HepG2 (cell line): Measurements from ENCODE around the gene CNTN5. TPM values are rescaled to one million over a fixed set of nuclear protein-coding genes. Genes with fewer than 3 reads are reported as not detected.

Experiments
- ATAC-seq: fragments of 200-7000 bp; cut with Tn5 transposase; 3 replicates; pipeline ENCODE4 v1.9.1; 2020; ENCODE audit warnings: mild to moderate bottlenecking, moderate library complexity
- BruUV-seq: library from RNA; stranded (reverse); fragments of 400-500 nt; replicated peaks from 2 replicates; lab custom pipeline; 2021; lab: Mats Ljungman, UMichigan
- CTCF ChIA-PET: fragments of 300-600 bp; formaldehyde crosslinking; extraction: SDS; loops from one replicate; lab custom pipeline; 2021; ENCODE audit warnings: low total read pairs, inconsistent platforms, low intra/inter-chr PET ratio; lab: Yijun Ruan, JAX
- POLR2A ChIA-PET: fragments of 350-600 bp; sonication (Branson Sonifier 250); formaldehyde crosslinking; loops from one replicate; lab custom pipeline; 2020; ENCODE audit warnings: antibody characterized with exemption, inconsistent platforms; lab: Yijun Ruan, JAX
- DNase-seq: peaks from one replicate; pipeline ENCODE4 v3.0.0-alpha.2; 2015; ENCODE audit warnings: low spot score
- FAIRE-seq: peaks from 3 replicates; lab custom pipeline; 2011; peaks lifted over from hg19 to GRCh38; lab: Jason Lieb, UNC
- H2AFZ ChIP-seq: one replicate; pipeline ENCODE4 v1.6.1; 2011; ENCODE audit warnings: low read length, inconsistent platforms
- H3K27ac ChIP-seq: fragments of 300-600 bp; 3 replicates; pipeline ENCODE4 v1.8.0; 2011; ENCODE audit warnings: mixed run types, mild to moderate bottlenecking, mixed read lengths, low read length, inconsistent platforms; ENCODE audit not compliant: insufficient read depth; ENCODE audit errors: extremely low read length
- H3K27me3 ChIP-seq, 2 experiments: fragments of 200-600 bp in 1 of 2; 2 replicates in 1 of 2; 3 replicates in 1 of 2; pipeline versions ENCODE4 v1.6.0 to v1.8.0; 2011; ENCODE audit warnings: low read length in 2 of 2, mild to moderate bottlenecking in 2 of 2, moderate library complexity in 2 of 2, inconsistent platforms in 1 of 2; ENCODE audit not compliant: insufficient read depth in 2 of 2, control insufficient read depth in 1 of 2
- H3K36me3 ChIP-seq, 2 experiments: fragments of 200-600 bp in 1 of 2; replicated peaks in 1 of 2; 2 replicates in 1 of 2; 3 replicates in 1 of 2; pipeline versions ENCODE4 v1.5.1 to v1.8.0; 2011; ENCODE audit warnings: low read length in 2 of 2, inconsistent platforms in 1 of 2; ENCODE audit not compliant: insufficient read depth in 2 of 2, control insufficient read depth in 1 of 2
- H3K4me1 ChIP-seq: 2 replicates; pipeline ENCODE4 v1.5.1; 2012; ENCODE audit warnings: low read length, inconsistent platforms; ENCODE audit not compliant: insufficient read depth
- H3K4me2 ChIP-seq: 2 replicates; pipeline ENCODE4 v1.6.0; 2011; ENCODE audit warnings: low read depth, low read length, inconsistent platforms
- H3K4me3 ChIP-seq, 3 experiments: fragments of 200-600 bp in 1 of 3; sonication (generic), shearing (Covaris generic) in 1 of 3; replicated peaks in 1 of 3; 2 replicates each; pipeline ENCODE4 v1.5.1; 2011 to 2016; ENCODE audit warnings: low read length in 3 of 3, inconsistent platforms in 2 of 3, low read depth in 2 of 3, mild to moderate bottlenecking in 2 of 3, control low read depth in 1 of 3, mixed read lengths in 1 of 3; ENCODE audit not compliant: insufficient read depth in 1 of 3
- H3K79me2 ChIP-seq: one replicate; pipeline ENCODE4 v1.6.1; 2011; ENCODE audit warnings: low read length, inconsistent platforms; ENCODE audit not compliant: insufficient read depth
- H3K9ac ChIP-seq: 2 replicates; pipeline ENCODE4 v1.6.0; 2011; ENCODE audit warnings: mild to moderate bottlenecking, low read depth, low read length, inconsistent platforms; ENCODE audit not compliant: insufficient read depth
- H3K9me3 ChIP-seq: 2 replicates; pipeline ENCODE4 v1.5.1; 2012; ENCODE audit warnings: mild to moderate bottlenecking, low read length
- H4K20me1 ChIP-seq: 2 replicates; pipeline ENCODE4 v1.6.0; 2011; ENCODE audit warnings: inconsistent platforms, mild to moderate bottlenecking, low read length, moderate library complexity; ENCODE audit not compliant: insufficient read depth
- AHR ChIP-seq: IDR thresholded peaks from 2 replicates; pipeline ENCODE4 v1.6.1; 2018; ENCODE audit warnings: missing genetic modification reagents, missing compliant biosample characterization
- HNRNPUL1 ChIP-seq: fragments of 200-400 bp; formaldehyde crosslinking; IDR thresholded peaks from 2 replicates; pipeline ENCODE4 v1.6.1; 2017; ENCODE audit warnings: low read depth, mild to moderate bottlenecking, low read length, moderate library complexity
- JDP2 ChIP-seq: sonication (generic); formaldehyde crosslinking; IDR thresholded peaks from 2 replicates; pipeline ENCODE4 v1.8.1; 2022; ENCODE audit warnings: missing genetic modification reagents, borderline replicate concordance
- LBX2 ChIP-seq: sonication (generic); formaldehyde crosslinking; IDR thresholded peaks from 2 replicates; pipeline ENCODE4 v1.5.0; 2020; ENCODE audit warnings: missing genetic modification reagents, mild to moderate bottlenecking, borderline replicate concordance
- MIER3 ChIP-seq: IDR thresholded peaks from 2 replicates; pipeline ENCODE4 v1.6.1; 2016; ENCODE audit warnings: missing compliant biosample characterization, borderline replicate concordance
- PRDM10 ChIP-seq: sonication (generic); formaldehyde crosslinking; IDR thresholded peaks from 2 replicates; pipeline ENCODE4 v1.4.0; 2020; ENCODE audit warnings: low read depth, missing genetic modification reagents
- TP53 ChIP-seq: sonication (generic); formaldehyde crosslinking; conservative IDR thresholded peaks from 2 replicates; pipeline ENCODE4 v1.4.0; 2020; ENCODE audit warnings: missing genetic modification reagents
- ZNF451 ChIP-seq: sonication (generic); formaldehyde crosslinking; IDR thresholded peaks from 2 replicates; pipeline ENCODE4 v1.5.0; 2020; ENCODE audit warnings: mild to moderate bottlenecking, missing genetic modification reagents
- ZNF616 ChIP-seq: sonication (generic); formaldehyde crosslinking; IDR thresholded peaks from 2 replicates; pipeline ENCODE4 v1.5.0; 2020; ENCODE audit warnings: low read depth, mild to moderate bottlenecking, missing genetic modification reagents
- WGBS: methylation state at CpG from one replicate; pipeline ENCODE4 v1.1.6; 2017; ENCODE audit warnings: low lambda C conversion rate; 5-methylcytosine and 5-hydroxymethylcytosine counted together
- in situ Hi-C: cut with HindIII; loops from 2 replicates; pipeline ENCODE4 v1.10.0; 2017; ENCODE audit warnings: low pct_unique_long_range_greater_than_20kb; ENCODE audit not compliant: extremely low pct_ligation_motif_present
- intact Hi-C: fragments of 100-400 bp; cut with micrococcal nuclease; formaldehyde crosslinking; loops from one replicate; pipeline ENCODE4 v1.10.0; 2022; ENCODE audit not compliant: unreplicated experiment
- polyA plus RNA-seq, 8 experiments: library from polyadenylated mRNA; depleted of rRNA in 3 of 8; stranded (reverse) in 7 of 8; unstranded in 1 of 8; fragments of >200 nt; fragmentation: Illumina TruSeq in 4 of 8; extraction: Trizol in 4 of 8; gene quantifications; 2 replicates each; pipeline versions ENCODE4 v1.2.1 to v1.2.3, GENCODE V29; 2011 to 2016; ENCODE audit warnings: low read depth in 4 of 8, missing spikeins in 1 of 8, mixed read lengths in 1 of 8; ENCODE audit not compliant: insufficient read depth in 1 of 8
- total RNA-seq, 5 experiments: library from RNA; depleted of rRNA; stranded (reverse); fragments of >200 nt; fragmentation: Illumina TruSeq; extraction: Trizol; gene quantifications; 2 replicates each; pipeline ENCODE4 v1.2.3, GENCODE V29; 2016; ENCODE audit warnings: low read depth in 1 of 5
- TF ChIP-seq, protein P1 (sequence below): sonication (generic); formaldehyde crosslinking; IDR thresholded peaks from 2 replicates; pipeline ENCODE4 v1.4.0; 2020; ENCODE audit warnings: missing genetic modification reagents
- TF ChIP-seq, protein P2 (sequence below): sonication (generic); formaldehyde crosslinking; IDR thresholded peaks from 2 replicates; pipeline ENCODE4 v1.5.1; 2020; ENCODE audit warnings: mild to moderate bottlenecking, moderate library complexity, missing genetic modification reagents
- TF ChIP-seq, protein P3 (sequence below): sonication (generic); formaldehyde crosslinking; IDR thresholded peaks from 2 replicates; pipeline ENCODE4 v1.4.0; 2020; ENCODE audit warnings: mild to moderate bottlenecking, low read depth, missing genetic modification reagents
- TF ChIP-seq, protein P4 (sequence below): sonication (generic); formaldehyde crosslinking; IDR thresholded peaks from 2 replicates; pipeline ENCODE4 v1.4.0; 2020; ENCODE audit warnings: missing genetic modification reagents, borderline replicate concordance

Gene CNTN5
- total and polyA plus RNA-seq, 2 of the 13 experiments (the other 11 are each of a cell fraction or from before 2014, with no cell fraction given): not detected

GRCh38 chr11:100338144-100338840 lies 1317.5 kb downstream of the CNTN5 start:
- intact Hi-C loops: no loop called here
- in situ Hi-C loops: no loop called here
- DNase-seq: no peak
- no TSS peak for BruUV-seq
- no peaks in the 10 kb centered on the region; a peak in 1 of 5 replicates for H3K27me3 ChIP-seq
- no peaks in the 10 kb centered on the region for H3K36me3 ChIP-seq
- H2AFZ ChIP-seq: no peak overlapping the region
- ChIA-PET POLR2A (no interaction called here), CTCF (no interaction called here)
- no peaks in the 10 kb centered on the region for H3K79me2 ChIP-seq
- no peak overlapping the region for H3K4me2 ChIP-seq
- no peak overlapping the region for H3K27ac ChIP-seq
- H4K20me1 ChIP-seq: no peaks in the 10 kb centered on the region
- no peaks in the 10 kb centered on the region for H3K9me3 ChIP-seq
- H3K4me3 ChIP-seq: no peak overlapping the region
- H3K9ac ChIP-seq: no peak overlapping the region
- no peak for FAIRE-seq
- ATAC-seq: no peak
- no peaks in the 10 kb centered on the region for H3K4me1 ChIP-seq
- WGBS: 20% methylated on average over 6 of the region's 6 CpGs
- TF ChIP-seq PRDM10 (CRISPR knock-in tag): no peak
- TF ChIP-seq, protein P1, sequence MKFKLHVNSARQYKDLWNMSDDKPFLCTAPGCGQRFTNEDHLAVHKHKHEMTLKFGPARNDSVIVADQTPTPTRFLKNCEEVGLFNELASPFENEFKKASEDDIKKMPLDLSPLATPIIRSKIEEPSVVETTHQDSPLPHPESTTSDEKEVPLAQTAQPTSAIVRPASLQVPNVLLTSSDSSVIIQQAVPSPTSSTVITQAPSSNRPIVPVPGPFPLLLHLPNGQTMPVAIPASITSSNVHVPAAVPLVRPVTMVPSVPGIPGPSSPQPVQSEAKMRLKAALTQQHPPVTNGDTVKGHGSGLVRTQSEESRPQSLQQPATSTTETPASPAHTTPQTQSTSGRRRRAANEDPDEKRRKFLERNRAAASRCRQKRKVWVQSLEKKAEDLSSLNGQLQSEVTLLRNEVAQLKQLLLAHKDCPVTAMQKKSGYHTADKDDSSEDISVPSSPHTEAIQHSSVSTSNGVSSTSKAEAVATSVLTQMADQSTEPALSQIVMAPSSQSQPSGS: no peak
- TF ChIP-seq, protein P2, sequence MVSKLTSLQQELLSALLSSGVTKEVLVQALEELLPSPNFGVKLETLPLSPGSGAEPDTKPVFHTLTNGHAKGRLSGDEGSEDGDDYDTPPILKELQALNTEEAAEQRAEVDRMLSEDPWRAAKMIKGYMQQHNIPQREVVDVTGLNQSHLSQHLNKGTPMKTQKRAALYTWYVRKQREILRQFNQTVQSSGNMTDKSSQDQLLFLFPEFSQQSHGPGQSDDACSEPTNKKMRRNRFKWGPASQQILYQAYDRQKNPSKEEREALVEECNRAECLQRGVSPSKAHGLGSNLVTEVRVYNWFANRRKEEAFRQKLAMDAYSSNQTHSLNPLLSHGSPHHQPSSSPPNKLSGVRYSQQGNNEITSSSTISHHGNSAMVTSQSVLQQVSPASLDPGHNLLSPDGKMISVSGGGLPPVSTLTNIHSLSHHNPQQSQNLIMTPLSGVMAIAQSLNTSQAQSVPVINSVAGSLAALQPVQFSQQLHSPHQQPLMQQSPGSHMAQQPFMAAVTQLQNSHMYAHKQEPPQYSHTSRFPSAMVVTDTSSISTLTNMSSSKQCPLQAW (CRISPR knock-in tag): no peak
- TF ChIP-seq TP53: no peak
- TF ChIP-seq AHR (CRISPR knock-in tag): no peak
- no peak for TF ChIP-seq LBX2 (CRISPR knock-in tag)
- TF ChIP-seq ZNF451: no peak
- no peak for TF ChIP-seq JDP2 (CRISPR knock-in tag)
- no peak for TF ChIP-seq HNRNPUL1
- TF ChIP-seq ZNF616: no peak
- TF ChIP-seq, protein P3, sequence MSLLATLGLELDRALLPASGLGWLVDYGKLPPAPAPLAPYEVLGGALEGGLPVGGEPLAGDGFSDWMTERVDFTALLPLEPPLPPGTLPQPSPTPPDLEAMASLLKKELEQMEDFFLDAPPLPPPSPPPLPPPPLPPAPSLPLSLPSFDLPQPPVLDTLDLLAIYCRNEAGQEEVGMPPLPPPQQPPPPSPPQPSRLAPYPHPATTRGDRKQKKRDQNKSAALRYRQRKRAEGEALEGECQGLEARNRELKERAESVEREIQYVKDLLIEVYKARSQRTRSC: no peak
- TF ChIP-seq, protein P4, sequence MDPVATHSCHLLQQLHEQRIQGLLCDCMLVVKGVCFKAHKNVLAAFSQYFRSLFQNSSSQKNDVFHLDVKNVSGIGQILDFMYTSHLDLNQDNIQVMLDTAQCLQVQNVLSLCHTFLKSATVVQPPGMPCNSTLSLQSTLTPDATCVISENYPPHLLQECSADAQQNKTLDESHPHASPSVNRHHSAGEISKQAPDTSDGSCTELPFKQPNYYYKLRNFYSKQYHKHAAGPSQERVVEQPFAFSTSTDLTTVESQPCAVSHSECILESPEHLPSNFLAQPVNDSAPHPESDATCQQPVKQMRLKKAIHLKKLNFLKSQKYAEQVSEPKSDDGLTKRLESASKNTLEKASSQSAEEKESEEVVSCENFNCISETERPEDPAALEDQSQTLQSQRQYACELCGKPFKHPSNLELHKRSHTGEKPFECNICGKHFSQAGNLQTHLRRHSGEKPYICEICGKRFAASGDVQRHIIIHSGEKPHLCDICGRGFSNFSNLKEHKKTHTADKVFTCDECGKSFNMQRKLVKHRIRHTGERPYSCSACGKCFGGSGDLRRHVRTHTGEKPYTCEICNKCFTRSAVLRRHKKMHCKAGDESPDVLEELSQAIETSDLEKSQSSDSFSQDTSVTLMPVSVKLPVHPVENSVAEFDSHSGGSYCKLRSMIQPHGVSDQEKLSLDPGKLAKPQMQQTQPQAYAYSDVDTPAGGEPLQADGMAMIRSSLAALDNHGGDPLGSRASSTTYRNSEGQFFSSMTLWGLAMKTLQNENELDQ: no peak
- TF ChIP-seq MIER3 (CRISPR knock-in tag): no peak
